ENCODE data around the gene SMARCAL1.

- no peak for TF ChIP-seq YBX1 (IDR thresholded peaks at IDR 0.05)
- no peak for TF ChIP-seq CTCF (IDR thresholded peaks at IDR 0.05 in 2 of 3, conservative IDR thresholded peaks at IDR 0.05 in 1 of 3; ENCODE audit: insufficient read depth in 2 of 3, low read depth in 1 of 3, low read length in 3 of 3)
- no peak for TF ChIP-seq PML (IDR thresholded peaks at IDR 0.05; ENCODE audit: low read length)
- TF ChIP-seq SRSF9 (IDR thresholded peaks at IDR 0.05; ENCODE audit: borderline replicate concordance, low read depth, low read length): no peak
- TF ChIP-seq MEIS2 (IDR thresholded peaks at IDR 0.05; ENCODE audit: partially characterized antibody): no peak
- no peak for TF ChIP-seq ZNF512 (tag; IDR thresholded peaks at IDR 0.05)
- no peak for TF ChIP-seq EP300 (IDR thresholded peaks at IDR 0.05; ENCODE audit: low read length)
- TF ChIP-seq DDX20 (tag; IDR thresholded peaks at IDR 0.05; ENCODE audit: low read depth): no peak
- TF ChIP-seq MTA1 (IDR thresholded peaks at IDR 0.05; ENCODE audit: borderline replicate concordance): no peak
- no peak for TF ChIP-seq ZNF384 (IDR thresholded peaks at IDR 0.05; ENCODE audit: low read depth, low read length)
Observed at GRCh38 chr2:216388046-216388884, 24.0 kb upstream of the SMARCAL1 start.

Data from K562 (cell line).